HUES6 (cell line): ENCODE data around the gene MED9.
"Not testable (repeated sequence)": the region's sequence is repeated elsewhere in the genome, so short reads cannot be mapped to it uniquely, and the experiment has no call there.

Experiments used
- H3K27ac ChIP-seq: 2 replicates; pipeline ENCODE4 v1.7.0; 2013; ENCODE audit warnings: low read depth, mild to moderate bottlenecking, low read length, inconsistent platforms
- H3K27me3 ChIP-seq: 2 replicates; pipeline ENCODE4 v1.6.1; 2013; ENCODE audit warnings: low read length; ENCODE audit not compliant: control insufficient read depth, insufficient read depth
- H3K36me3 ChIP-seq: 2 replicates; pipeline ENCODE4 v1.6.1; 2013; ENCODE audit warnings: low read length; ENCODE audit not compliant: control insufficient read depth, insufficient read depth
- H3K4me1 ChIP-seq: 2 replicates; pipeline ENCODE4 v1.6.1; 2013; ENCODE audit warnings: low read length; ENCODE audit not compliant: control insufficient read depth, insufficient read depth
- H3K4me3 ChIP-seq: 2 replicates; pipeline ENCODE4 v1.5.1; 2013; ENCODE audit warnings: low read depth, low read length
- H3K9ac ChIP-seq: one replicate; pipeline ENCODE4 v1.6.1; 2013; ENCODE audit warnings: mild to moderate bottlenecking, low read length
- H3K9me3 ChIP-seq: 2 replicates; pipeline ENCODE4 v1.6.1; 2013; ENCODE audit warnings: low read depth, low read length; ENCODE audit not compliant: control insufficient read depth, insufficient read depth

MED9 gene

GRCh38 chr17:17455173-17455572 lies 21.6 kb upstream of the MED9 start:
- Histone ChIP-seq H3K9ac (no peak overlapping the region), H3K36me3 (no peaks in the 10 kb centered on the region), H3K4me3 (no peak overlapping the region), H3K27me3 (no peaks in the 10 kb centered on the region), H3K27ac (no peak overlapping the region), H3K9me3 (peaks cover 5% of the 10 kb centered on the region), H3K4me1 (no peaks in the 10 kb centered on the region)

DNA sequence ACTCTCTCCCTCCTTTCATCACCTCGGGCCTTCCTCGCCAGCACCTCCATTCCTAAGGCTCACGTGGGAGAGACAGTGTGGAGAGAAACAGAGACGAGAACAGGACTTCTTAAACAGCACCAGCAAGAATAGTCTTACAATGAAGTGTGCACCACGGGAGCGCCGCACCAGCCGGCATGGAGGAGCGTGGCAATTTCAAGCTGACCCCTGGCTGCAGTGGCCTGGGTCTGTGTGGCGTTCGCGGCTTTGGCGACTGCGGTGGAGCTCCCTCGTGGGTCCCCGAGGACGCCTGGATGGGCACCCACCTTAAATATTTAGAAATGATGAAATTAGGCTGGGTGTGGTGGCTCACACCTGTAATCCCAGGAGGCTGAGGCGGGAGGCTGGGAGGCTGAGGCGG lies 20.5 kb upstream of the MED9 start:
- no peaks in the 10 kb centered on the region for H3K27me3 ChIP-seq
- H3K9me3 ChIP-seq = peaks cover 5% of the 10 kb centered on the region
- no peaks in the 10 kb centered on the region for H3K36me3 ChIP-seq
- no peaks in the 10 kb centered on the region for H3K4me1 ChIP-seq
- no peak overlapping the region for H3K9ac ChIP-seq
- H3K4me3 ChIP-seq = no peak overlapping the region
- no peak overlapping the region for H3K27ac ChIP-seq

- Histone ChIP-seq H3K36me3 (no peaks in the 10 kb centered on the region), H3K4me1 (no peaks in the 10 kb centered on the region), H3K27ac (no peak overlapping the region), H3K4me3 (no peak overlapping the region), H3K9ac (no peak overlapping the region), H3K9me3 (peaks cover 5% of the 10 kb centered on the region), H3K27me3 (no peaks in the 10 kb centered on the region)
Measured at GRCh38 chr17:17457680-17458079, 19.1 kb upstream of the MED9 start.

DNA sequence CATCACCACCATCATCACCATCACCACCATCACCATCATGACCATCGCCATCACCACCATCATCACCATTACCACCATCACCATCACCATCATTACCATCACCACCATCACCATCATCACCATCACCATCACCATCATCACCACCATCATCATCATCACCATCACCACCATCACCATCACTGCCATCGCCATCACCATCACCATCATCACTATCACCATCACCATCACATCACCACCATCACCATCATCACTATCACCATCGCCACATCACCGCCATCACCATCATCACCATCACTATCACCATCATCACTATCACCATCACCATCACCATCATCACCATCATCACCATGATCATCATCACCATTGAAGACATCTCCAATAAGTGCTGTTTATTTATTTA lies 16.8 kb upstream of the MED9 start:
- Histone ChIP-seq H3K4me3 (no peak overlapping the region), H3K9me3 (peaks cover 5% of the 10 kb centered on the region), H3K27me3 (peaks cover 5% of the 10 kb centered on the region; the same call in 1 of the 2 replicates), H3K4me1 (no peaks in the 10 kb centered on the region), H3K27ac (no peak overlapping the region), H3K9ac (no peak overlapping the region), H3K36me3 (no peaks in the 10 kb centered on the region)

DNA sequence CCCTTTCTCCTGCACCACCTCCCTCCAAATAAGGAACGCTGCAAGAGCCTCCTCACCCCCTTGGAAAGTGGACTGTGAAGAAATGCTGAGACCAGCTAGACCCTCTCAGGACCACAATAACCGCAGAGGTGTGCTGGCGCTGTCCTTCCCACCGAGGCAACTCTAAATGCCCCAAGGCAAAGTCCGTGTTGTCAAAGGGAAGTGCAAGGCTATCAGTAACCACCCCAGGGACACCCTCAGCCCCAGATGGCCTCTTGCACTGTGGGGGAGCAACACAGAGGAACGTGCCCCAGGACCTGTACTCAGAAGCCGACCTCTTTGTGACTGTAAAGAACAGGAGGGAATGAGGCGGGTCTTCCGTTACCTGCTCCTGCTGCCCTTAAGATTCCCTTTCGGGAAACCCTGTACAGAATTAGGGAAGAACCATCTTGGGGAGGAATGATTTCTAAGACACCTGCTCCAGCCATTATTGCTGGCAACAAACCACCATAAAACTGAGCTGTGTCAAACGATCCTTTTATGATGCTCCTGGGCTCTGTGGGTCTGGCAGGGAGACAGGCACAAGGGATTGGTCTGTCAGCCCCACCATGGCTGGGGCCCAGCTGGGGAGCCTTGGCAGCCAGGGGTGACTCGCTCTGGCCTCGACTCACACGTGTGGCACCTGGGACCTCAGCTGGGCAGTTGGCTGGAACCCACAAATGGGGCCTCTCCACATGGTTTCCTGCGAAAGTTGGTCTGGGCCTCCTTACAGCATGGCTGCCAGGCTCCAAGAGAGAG lies 14.6 kb upstream of the MED9 start:
- H3K27ac ChIP-seq = no peak overlapping the region
- no peak overlapping the region for H3K9ac ChIP-seq
- H3K4me3 ChIP-seq = no peak overlapping the region
- H3K9me3 ChIP-seq = peaks cover 5% of the 10 kb centered on the region
- H3K4me1 ChIP-seq = no peaks in the 10 kb centered on the region
- peaks cover 9% of the 10 kb centered on the region; the same call in 1 of the 2 replicates for H3K27me3 ChIP-seq
- no peaks in the 10 kb centered on the region for H3K36me3 ChIP-seq

GRCh38 chr17:17463821-17464220 lies 13.0 kb upstream of the MED9 start:
- Histone ChIP-seq H3K4me3 (no peak overlapping the region), H3K27ac (no peak overlapping the region), H3K36me3 (no peaks in the 10 kb centered on the region), H3K9ac (no peak overlapping the region), H3K27me3 (peaks cover 9% of the 10 kb centered on the region; the same call in 1 of the 2 replicates), H3K9me3 (peaks cover 5% of the 10 kb centered on the region), H3K4me1 (no peaks in the 10 kb centered on the region)

- H3K4me1 ChIP-seq, H3K4me3 ChIP-seq, H3K36me3 ChIP-seq, H3K9ac ChIP-seq, H3K27ac ChIP-seq, H3K9me3 ChIP-seq: not testable (repeated sequence)
- peaks cover 13% of the 10 kb centered on the region; the same call in 1 of the 2 replicates for H3K27me3 ChIP-seq
Measured at GRCh38 chr17:17465878-17466277, 10.9 kb upstream of the MED9 start.

GRCh38 chr17:17466511-17466910 lies 10.3 kb upstream of the MED9 start:
- no peak overlapping the region for H3K27ac ChIP-seq
- no peak overlapping the region for H3K4me3 ChIP-seq
- no peaks in the 10 kb centered on the region for H3K36me3 ChIP-seq
- H3K9ac ChIP-seq = no peak overlapping the region
- H3K9me3 ChIP-seq = no peaks in the 10 kb centered on the region
- peaks cover 15% of the 10 kb centered on the region; the same call in 1 of the 2 replicates for H3K27me3 ChIP-seq
- no peaks in the 10 kb centered on the region for H3K4me1 ChIP-seq

DNA sequence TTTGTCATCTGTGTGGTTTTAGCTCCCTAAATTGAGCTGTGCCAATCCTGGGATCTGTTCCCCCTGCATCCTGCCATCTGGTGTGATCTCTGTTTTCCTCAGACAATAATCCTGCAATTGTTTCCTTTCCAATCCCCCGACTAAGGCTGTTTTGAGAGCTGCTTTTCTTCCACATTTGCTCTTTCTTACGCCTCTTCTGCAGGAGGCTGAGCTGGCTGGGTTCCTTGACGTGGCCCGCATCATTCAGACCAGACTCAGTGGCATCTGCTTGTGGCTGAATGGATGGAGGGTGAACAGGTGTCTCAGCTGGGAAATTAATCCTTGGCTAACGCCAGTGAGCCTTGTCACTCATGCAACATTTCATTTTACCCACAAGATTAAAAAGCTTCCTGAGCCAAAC lies 9.8 kb upstream of the MED9 start:
- no peak overlapping the region for H3K27ac ChIP-seq

GRCh38 chr17:17467720-17468119 lies 9.1 kb upstream of the MED9 start:
- Histone ChIP-seq H3K4me1 (no peaks in the 10 kb centered on the region), H3K27ac (no peak overlapping the region), H3K9me3 (no peaks in the 10 kb centered on the region), H3K27me3 (peaks cover 15% of the 10 kb centered on the region; the same call in 1 of the 2 replicates), H3K4me3 (no peak overlapping the region), H3K36me3 (no peaks in the 10 kb centered on the region), H3K9ac (no peak overlapping the region)

More for the DNA sequence above, 9.8 kb upstream of the MED9 start:
- Histone ChIP-seq H3K27me3 (peaks cover 15% of the 10 kb centered on the region; the same call in 1 of the 2 replicates), H3K4me3 (no peak overlapping the region), H3K9ac (no peak overlapping the region), H3K9me3 (no peaks in the 10 kb centered on the region), H3K36me3 (no peaks in the 10 kb centered on the region), H3K4me1 (no peaks in the 10 kb centered on the region)

DNA sequence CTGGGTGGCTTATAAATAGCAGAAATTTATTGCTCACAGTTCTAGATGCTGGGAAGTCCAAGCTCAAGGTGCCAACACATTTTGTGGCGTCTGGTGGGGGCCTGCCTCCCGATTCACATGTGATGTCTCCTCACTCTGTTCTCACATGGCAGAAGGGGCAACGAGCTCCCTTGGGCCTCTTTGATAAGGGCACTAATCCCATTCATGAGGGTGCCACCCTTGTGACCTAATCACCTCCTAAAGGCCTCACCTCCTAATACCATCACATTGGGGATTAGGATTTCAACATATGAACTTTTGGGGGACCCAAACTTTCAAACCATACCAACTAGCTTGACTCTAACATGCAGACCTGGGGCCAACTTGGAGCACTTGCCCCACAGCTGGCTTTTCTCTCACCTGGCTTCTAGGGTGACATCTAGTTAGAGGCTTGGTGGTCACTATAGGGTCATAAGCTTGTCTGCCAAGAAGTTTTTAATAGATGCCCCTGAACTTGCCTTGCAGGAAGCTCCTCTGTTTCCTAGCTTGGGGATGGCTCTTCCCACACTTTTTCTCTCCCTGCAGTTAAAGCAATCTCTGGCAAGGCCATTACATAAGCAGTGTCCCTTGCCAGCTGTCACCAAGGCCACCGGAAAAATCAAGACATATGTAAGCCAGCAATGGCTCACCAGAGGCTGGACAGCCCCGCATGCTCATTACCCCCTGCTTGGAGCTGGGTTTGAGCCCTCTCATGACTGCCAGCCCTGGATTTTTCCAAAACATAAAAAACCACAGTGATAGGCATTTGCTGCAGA lies 8.4 kb upstream of the MED9 start:
- Histone ChIP-seq H3K27ac (no peak overlapping the region), H3K36me3 (no peaks in the 10 kb centered on the region), H3K9me3 (no peaks in the 10 kb centered on the region), H3K9ac (no peak overlapping the region), H3K4me1 (no peaks in the 10 kb centered on the region), H3K4me3 (no peak overlapping the region), H3K27me3 (peaks cover 15% of the 10 kb centered on the region; the same call in 1 of the 2 replicates)
